Camera-type eye (tissue), 1 donor: Measurements from ENCODE around the gene CSN3. TPM values are rescaled to one million over a fixed set of nuclear protein-coding genes. Genes with fewer than 3 reads are reported as not detected.

Experiments used
- total RNA-seq: library from RNA; depleted of rRNA; stranded (reverse); fragments of >200 nt; gene quantifications from one replicate; pipeline ENCODE4 v1.2.3, GENCODE V29; 2014

The CSN3 gene
- total RNA-seq = not detected

GRCh38 chr4:70242297-70242696, at the start of gene CSN3:
Gene CSN3, plus strand, starts transcription at chr4:70242597. Its CDS starts 2,223 bp downstream, at chr4:70244820.

GRCh38 chr4:70195425-70195824, 47.0 kb upstream of the CSN3 start, which contains the start of gene ODAM:
Gene ODAM, plus strand, starts transcription at chr4:70195725. Its CDS starts 819 bp downstream, at chr4:70196544.

GRCh38 chr4:70225824-70226223, 16.6 kb upstream of the CSN3 start, which contains the start of gene FDCSP:
Gene FDCSP, plus strand, starts transcription at chr4:70226124. Its CDS starts 5,071 bp downstream, at chr4:70231195.

Other genes starting within 250 kb of the CSN3 start
- not detected for gene STATH, start 246.6 kb upstream of the CSN3 start, total RNA-seq
- not detected for gene HTN3, start 214.1 kb upstream of the CSN3 start, total RNA-seq
- not detected for gene HTN1, start 192.2 kb upstream of the CSN3 start, total RNA-seq
- gene PRR27, start 88.4 kb upstream of the CSN3 start, total RNA-seq = 0.22 TPM
- gene ODAM, start 46.9 kb upstream of the CSN3 start, total RNA-seq = not detected
- gene FDCSP, start 16.5 kb upstream of the CSN3 start, total RNA-seq = not detected
- gene CABS1, start 92.4 kb downstream of the CSN3 start, total RNA-seq = not detected
- not detected for gene SMR3A, start 118.2 kb downstream of the CSN3 start, total RNA-seq
- not detected for gene SMR3B, start 140.5 kb downstream of the CSN3 start, total RNA-seq
- gene OPRPN, start 155.3 kb downstream of the CSN3 start, total RNA-seq = 9.1 TPM
- 0.44 TPM for gene MUC7, start 229.6 kb downstream of the CSN3 start, total RNA-seq